GM10266 (cell line): Measurements from ENCODE around the gene SNX30.

ENCODE experiments used
- DNase-seq: peaks from one replicate; pipeline ENCODE4 v3.0.0; 2012; ENCODE audit errors: extremely low spot score
- CTCF ChIP-seq: IDR thresholded peaks from 2 replicates; pipeline ENCODE4 v1.5.1; 2012; ENCODE audit warnings: mild to moderate bottlenecking, low read depth; ENCODE audit not compliant: control insufficient read depth, insufficient read depth; ENCODE audit errors: missing control alignments

Gene SNX30

GRCh38 chr9:112783551-112783954 is 33.0 kb downstream of the SNX30 start:
- no peak for TF ChIP-seq CTCF
- DNase-seq: no peak

- no peak for TF ChIP-seq CTCF
- DNase-seq: no peak
Observed at GRCh38 chr9:112784020-112784785, 33.6 kb downstream of the SNX30 start.

- TF ChIP-seq CTCF: no peak
- DNase-seq: no peak
Observed at GRCh38 chr9:112785986-112786385, 35.4 kb downstream of the SNX30 start.

GRCh38 chr9:112786829-112787520 is 36.4 kb downstream of the SNX30 start:
- DNase-seq: no peak
- no peak for TF ChIP-seq CTCF

- TF ChIP-seq CTCF: no peak
- no peak for DNase-seq
Observed at GRCh38 chr9:112787978-112788377, 37.4 kb downstream of the SNX30 start.

- no peak for TF ChIP-seq CTCF
- DNase-seq: no peak
Observed at GRCh38 chr9:112789473-112789872, 38.9 kb downstream of the SNX30 start.
